GM23338 (cell line): ENCODE data around the gene ONECUT3.

Experiments
- CREB1 ChIP-seq: fragments of 250-450 bp; sonication (Bioruptor Pico); IDR thresholded peaks from 2 replicates; pipeline ENCODE4 v1.5.0; 2020; ENCODE audit warnings: low read depth, mild to moderate bottlenecking, moderate library complexity
- CTCF ChIP-seq, 2 experiments: fragments of 200-600 bp in 1 of 2; sonication (generic) in 1 of 2; conservative IDR thresholded peaks; 2 replicates each; pipeline versions ENCODE4 v1.5.1 to v1.6.1; 2016 to 2017; ENCODE audit warnings: antibody characterized with exemption in 2 of 2, low read depth in 2 of 2, mild to moderate bottlenecking in 2 of 2, moderate library complexity in 1 of 2
- ETS1 ChIP-seq: IDR thresholded peaks from 2 replicates; pipeline ENCODE4 v1.6.1; 2016; ENCODE audit warnings: antibody characterized with exemption
- EZH2 ChIP-seq: fragments of 200-600 bp; sonication (generic); IDR thresholded peaks from one replicate; pipeline ENCODE4 v1.8.0; 2017; ENCODE audit warnings: antibody characterized with exemption, mild to moderate bottlenecking, low read depth; ENCODE audit not compliant: unreplicated experiment
- EZH2phosphoT487 ChIP-seq: fragments of 200-600 bp; sonication (generic); IDR thresholded peaks from one replicate; pipeline ENCODE4 v1.8.1; 2018; ENCODE audit warnings: antibody characterized with exemption; ENCODE audit not compliant: unreplicated experiment
- JUNB ChIP-seq: IDR thresholded peaks from one replicate; pipeline ENCODE4 v1.6.1; 2016; ENCODE audit warnings: antibody characterized with exemption; ENCODE audit not compliant: unreplicated experiment
- NANOG ChIP-seq: IDR thresholded peaks from 2 replicates; pipeline ENCODE4 v1.6.1; 2016; ENCODE audit warnings: antibody characterized with exemption, borderline replicate concordance
- POLR2AphosphoS5 ChIP-seq: IDR thresholded peaks from 2 replicates; pipeline ENCODE4 v1.6.1; 2016; ENCODE audit warnings: antibody characterized with exemption, low read depth
- STAT1 ChIP-seq: IDR thresholded peaks from one replicate; pipeline ENCODE4 v1.6.1; 2016; ENCODE audit warnings: antibody characterized with exemption; ENCODE audit not compliant: unreplicated experiment
- ZNF331 ChIP-seq: fragments of 250-450 bp; sonication (Bioruptor Pico); IDR thresholded peaks from 2 replicates; pipeline ENCODE4 v1.5.0; 2020; ENCODE audit warnings: low read depth, mild to moderate bottlenecking, moderate library complexity
- TF ChIP-seq, protein P1 (sequence below): IDR thresholded peaks from one replicate; pipeline ENCODE4 v1.6.1; 2018; ENCODE audit warnings: antibody characterized with exemption; ENCODE audit not compliant: unreplicated experiment

GRCh38 chr19:1819341-1820255 is 66.3 kb downstream of the ONECUT3 start:
- no peak for TF ChIP-seq CTCF (conservative IDR thresholded peaks at IDR 0.05; ENCODE audit: low read depth in 2 of 2)
- no peak for TF ChIP-seq POLR2AphosphoS5
- TF ChIP-seq, protein P1, sequence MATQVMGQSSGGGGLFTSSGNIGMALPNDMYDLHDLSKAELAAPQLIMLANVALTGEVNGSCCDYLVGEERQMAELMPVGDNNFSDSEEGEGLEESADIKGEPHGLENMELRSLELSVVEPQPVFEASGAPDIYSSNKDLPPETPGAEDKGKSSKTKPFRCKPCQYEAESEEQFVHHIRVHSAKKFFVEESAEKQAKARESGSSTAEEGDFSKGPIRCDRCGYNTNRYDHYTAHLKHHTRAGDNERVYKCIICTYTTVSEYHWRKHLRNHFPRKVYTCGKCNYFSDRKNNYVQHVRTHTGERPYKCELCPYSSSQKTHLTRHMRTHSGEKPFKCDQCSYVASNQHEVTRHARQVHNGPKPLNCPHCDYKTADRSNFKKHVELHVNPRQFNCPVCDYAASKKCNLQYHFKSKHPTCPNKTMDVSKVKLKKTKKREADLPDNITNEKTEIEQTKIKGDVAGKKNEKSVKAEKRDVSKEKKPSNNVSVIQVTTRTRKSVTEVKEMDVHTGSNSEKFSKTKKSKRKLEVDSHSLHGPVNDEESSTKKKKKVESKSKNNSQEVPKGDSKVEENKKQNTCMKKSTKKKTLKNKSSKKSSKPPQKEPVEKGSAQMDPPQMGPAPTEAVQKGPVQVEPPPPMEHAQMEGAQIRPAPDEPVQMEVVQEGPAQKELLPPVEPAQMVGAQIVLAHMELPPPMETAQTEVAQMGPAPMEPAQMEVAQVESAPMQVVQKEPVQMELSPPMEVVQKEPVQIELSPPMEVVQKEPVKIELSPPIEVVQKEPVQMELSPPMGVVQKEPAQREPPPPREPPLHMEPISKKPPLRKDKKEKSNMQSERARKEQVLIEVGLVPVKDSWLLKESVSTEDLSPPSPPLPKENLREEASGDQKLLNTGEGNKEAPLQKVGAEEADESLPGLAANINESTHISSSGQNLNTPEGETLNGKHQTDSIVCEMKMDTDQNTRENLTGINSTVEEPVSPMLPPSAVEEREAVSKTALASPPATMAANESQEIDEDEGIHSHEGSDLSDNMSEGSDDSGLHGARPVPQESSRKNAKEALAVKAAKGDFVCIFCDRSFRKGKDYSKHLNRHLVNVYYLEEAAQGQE, result no peak
- TF ChIP-seq ZNF331 (CRISPR knock-in tag), result no peak
- TF ChIP-seq EZH2phosphoT487, result no peak
- TF ChIP-seq EZH2, result no peak
- no peak for TF ChIP-seq JUNB
- no peak for TF ChIP-seq ETS1
- no peak for TF ChIP-seq STAT1
- no peak for TF ChIP-seq CREB1 (CRISPR knock-in tag)
- TF ChIP-seq NANOG, result no peak
